Peyer's patch (tissue), 4 donors: Measurements from ENCODE around the gene HERPUD1.

ENCODE experiments used
- CTCF ChIP-seq, 6 experiments: fragments of 450-650 bp in 4 of 6; fragments of 200-600 bp in 2 of 6; sonication (generic) in 1 of 6; IDR thresholded peaks; one replicate each; pipeline ENCODE4 v1.5.1; 2017 to 2019; ENCODE audit warnings: antibody characterized with exemption in 6 of 6, mild to moderate bottlenecking in 3 of 6, moderate library complexity in 1 of 6
- POLR2A ChIP-seq, 2 donors: fragments of 450-650 bp; IDR thresholded peaks; one replicate each; pipeline ENCODE4 v1.5.1; 2017; ENCODE audit warnings: antibody characterized with exemption in 2 of 2, mild to moderate bottlenecking in 2 of 2, moderate library complexity in 2 of 2

- TF ChIP-seq CTCF (IDR thresholded peaks at IDR 0.05) (no peak), POLR2A (IDR thresholded peaks at IDR 0.05) (no peak)
Observed at GRCh38 chr16:56930486-56931270, 1.3 kb upstream of the HERPUD1 start.
